K562 (cell line): ENCODE results near the gene KRTAP10-4. TPM values are rescaled to one million over a fixed set of nuclear protein-coding genes. Genes with fewer than 3 reads are reported as not detected.

Experiments used
- BDP1 ChIP-seq: IDR thresholded peaks from 3 replicates; pipeline ENCODE4 v1.6.1; 2011; ENCODE audit not compliant: insufficient read length, insufficient read depth
- NEUROD1 ChIP-seq: fragments of 150-350 bp; IDR thresholded peaks from 2 replicates; pipeline ENCODE4 v1.6.1; 2014; ENCODE audit warnings: borderline replicate concordance, low read length, low read depth; ENCODE audit not compliant: partially characterized antibody
- SAP30 ChIP-seq: fragments of 200-600 bp; sonication (generic); IDR thresholded peaks from 2 replicates; pipeline ENCODE4 v1.6.1; 2012; ENCODE audit warnings: borderline replicate concordance, low read depth, mild to moderate bottlenecking, moderate library complexity, low read length, control low read depth, inconsistent platforms; ENCODE audit not compliant: insufficient read depth, poor library complexity, severe bottlenecking
- polyA plus RNA-seq, 8 experiments: library from polyadenylated mRNA; depleted of rRNA in 4 of 8; stranded (reverse) in 5 of 8; unstranded in 3 of 8; fragments of >200 nt; fragmentation: Nextera tagmentation in 2 of 8; fragmentation: Illumina TruSeq in 1 of 8; extraction: Ambion mirVana in 2 of 8; extraction: Trizol in 1 of 8; gene quantifications; 2 replicates each; pipeline versions ENCODE4 v1.2.1 to v1.2.3, GENCODE V29; 2011 to 2014; ENCODE audit warnings: inconsistent platforms in 1 of 8, missing spikeins in 1 of 8
- total RNA-seq, 7 experiments: library from RNA; depleted of rRNA in 6 of 7; stranded (reverse); fragments of >200 nt in 6 of 7; fragmentation: Illumina TruSeq in 2 of 7; extraction: Trizol in 2 of 7; gene quantifications; 2 replicates each; pipeline versions ENCODE4 v1.2.1 to v1.2.3, GENCODE V29; 2011 to 2021; ENCODE audit warnings: low replicate concordance in 1 of 7
- TF ChIP-seq, protein P1 (sequence below), 2 experiments: fragments of 150-350 bp in 1 of 2; IDR thresholded peaks; 2 replicates each; pipeline ENCODE4 v1.6.1; 2012 to 2016; ENCODE audit warnings: low read depth in 2 of 2, low read length in 2 of 2, mild to moderate bottlenecking in 1 of 2, moderate library complexity in 1 of 2

KRTAP10-4 gene
- total and polyA plus RNA-seq, 9 of the 15 experiments (the other 6 are each of a cell fraction or from before 2014, with no cell fraction given): not detected

GRCh38 chr21:44571844-44572782 is 1.4 kb upstream of the KRTAP10-4 start (continued):
- TF ChIP-seq, protein P1, sequence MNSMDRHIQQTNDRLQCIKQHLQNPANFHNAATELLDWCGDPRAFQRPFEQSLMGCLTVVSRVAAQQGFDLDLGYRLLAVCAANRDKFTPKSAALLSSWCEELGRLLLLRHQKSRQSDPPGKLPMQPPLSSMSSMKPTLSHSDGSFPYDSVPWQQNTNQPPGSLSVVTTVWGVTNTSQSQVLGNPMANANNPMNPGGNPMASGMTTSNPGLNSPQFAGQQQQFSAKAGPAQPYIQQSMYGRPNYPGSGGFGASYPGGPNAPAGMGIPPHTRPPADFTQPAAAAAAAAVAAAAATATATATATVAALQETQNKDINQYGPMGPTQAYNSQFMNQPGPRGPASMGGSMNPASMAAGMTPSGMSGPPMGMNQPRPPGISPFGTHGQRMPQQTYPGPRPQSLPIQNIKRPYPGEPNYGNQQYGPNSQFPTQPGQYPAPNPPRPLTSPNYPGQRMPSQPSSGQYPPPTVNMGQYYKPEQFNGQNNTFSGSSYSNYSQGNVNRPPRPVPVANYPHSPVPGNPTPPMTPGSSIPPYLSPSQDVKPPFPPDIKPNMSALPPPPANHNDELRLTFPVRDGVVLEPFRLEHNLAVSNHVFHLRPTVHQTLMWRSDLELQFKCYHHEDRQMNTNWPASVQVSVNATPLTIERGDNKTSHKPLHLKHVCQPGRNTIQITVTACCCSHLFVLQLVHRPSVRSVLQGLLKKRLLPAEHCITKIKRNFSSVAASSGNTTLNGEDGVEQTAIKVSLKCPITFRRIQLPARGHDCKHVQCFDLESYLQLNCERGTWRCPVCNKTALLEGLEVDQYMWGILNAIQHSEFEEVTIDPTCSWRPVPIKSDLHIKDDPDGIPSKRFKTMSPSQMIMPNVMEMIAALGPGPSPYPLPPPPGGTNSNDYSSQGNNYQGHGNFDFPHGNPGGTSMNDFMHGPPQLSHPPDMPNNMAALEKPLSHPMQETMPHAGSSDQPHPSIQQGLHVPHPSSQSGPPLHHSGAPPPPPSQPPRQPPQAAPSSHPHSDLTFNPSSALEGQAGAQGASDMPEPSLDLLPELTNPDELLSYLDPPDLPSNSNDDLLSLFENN (IDR thresholded peaks at IDR 0.05; ENCODE audit: low read depth in 2 of 2, low read length in 2 of 2): no peak
- no peak for TF ChIP-seq BDP1
- no peak for TF ChIP-seq SAP30
- TF ChIP-seq NEUROD1: no peak
